ENCODE results near the gene TUBA4B. TPM values are rescaled to one million over a fixed set of nuclear protein-coding genes. Genes with fewer than 3 reads are reported as not detected.

The TUBA4B gene
- polyA plus RNA-seq, 3 donors: not detected

DNA sequence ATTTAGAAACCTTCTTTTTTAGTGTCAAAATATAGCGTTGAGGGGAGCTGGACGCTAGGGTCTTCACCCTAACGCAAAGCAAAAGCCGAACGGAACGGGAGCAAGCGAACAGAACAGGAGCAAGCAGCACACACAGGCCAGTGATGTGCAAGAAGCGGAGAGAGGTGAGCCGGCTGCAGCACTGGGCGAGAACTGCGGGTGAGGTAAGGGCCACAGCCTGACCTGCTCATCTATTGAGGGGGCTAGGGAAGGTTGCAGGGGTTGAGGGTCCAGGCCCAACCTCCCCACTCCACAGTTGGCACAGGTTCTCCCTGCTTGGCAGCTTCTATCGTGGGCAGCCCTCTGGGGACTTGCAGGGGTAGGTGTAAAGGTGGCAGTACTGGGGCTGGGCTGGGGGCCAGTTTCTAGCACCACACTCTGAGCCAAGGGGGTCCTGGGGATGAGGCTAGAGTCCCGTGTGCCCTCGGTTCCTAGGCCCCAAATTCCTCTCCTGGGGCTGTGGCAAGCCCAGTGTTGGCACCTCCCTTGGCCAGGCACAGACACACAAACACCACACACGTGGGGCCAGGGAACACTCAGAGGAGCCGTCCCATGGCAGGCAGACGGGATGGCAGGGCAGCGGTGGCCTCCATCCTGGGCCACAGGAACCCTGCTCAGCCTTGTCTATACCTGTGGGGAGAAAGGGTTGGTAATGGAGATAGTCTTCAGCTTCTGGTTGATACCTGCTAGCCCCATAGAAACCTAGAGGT is 33.1 kb upstream of the TUBA4B start:
- Mint-ChIP-seq H3K9me3 (peaks cover 0 to 24% (median 11%) of the 10 kb centered on the region in 7 donors), H3K36me3 (peaks cover 62 to 64% of the 10 kb centered on the region in 2 donors), H3K4me1 (peaks cover 39% of the 10 kb centered on the region), H3K27ac (no peak overlapping the region), H3K27me3 (ENCODE audit: low read depth in 3 of 3) (peaks cover 47 to 71% (median 49%) of the 10 kb centered on the region in 3 donors), H3K4me3 (peak overlapping the region in 1 of 2 donors; percentile 83)
- TF ChIP-seq, protein P1, sequence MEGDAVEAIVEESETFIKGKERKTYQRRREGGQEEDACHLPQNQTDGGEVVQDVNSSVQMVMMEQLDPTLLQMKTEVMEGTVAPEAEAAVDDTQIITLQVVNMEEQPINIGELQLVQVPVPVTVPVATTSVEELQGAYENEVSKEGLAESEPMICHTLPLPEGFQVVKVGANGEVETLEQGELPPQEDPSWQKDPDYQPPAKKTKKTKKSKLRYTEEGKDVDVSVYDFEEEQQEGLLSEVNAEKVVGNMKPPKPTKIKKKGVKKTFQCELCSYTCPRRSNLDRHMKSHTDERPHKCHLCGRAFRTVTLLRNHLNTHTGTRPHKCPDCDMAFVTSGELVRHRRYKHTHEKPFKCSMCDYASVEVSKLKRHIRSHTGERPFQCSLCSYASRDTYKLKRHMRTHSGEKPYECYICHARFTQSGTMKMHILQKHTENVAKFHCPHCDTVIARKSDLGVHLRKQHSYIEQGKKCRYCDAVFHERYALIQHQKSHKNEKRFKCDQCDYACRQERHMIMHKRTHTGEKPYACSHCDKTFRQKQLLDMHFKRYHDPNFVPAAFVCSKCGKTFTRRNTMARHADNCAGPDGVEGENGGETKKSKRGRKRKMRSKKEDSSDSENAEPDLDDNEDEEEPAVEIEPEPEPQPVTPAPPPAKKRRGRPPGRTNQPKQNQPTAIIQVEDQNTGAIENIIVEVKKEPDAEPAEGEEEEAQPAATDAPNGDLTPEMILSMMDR (IDR thresholded peaks at IDR 0.05): no peak
- Histone ChIP-seq H3K4me1 (ENCODE audit: control insufficient read depth in 1 of 2, insufficient read depth in 2 of 2, low read length in 2 of 2) (peaks cover 36 to 44% of the 10 kb centered on the region in 2 donors), H3K36me3 (replicated peaks in 1 of 2; ENCODE audit: control insufficient read depth in 1 of 2, insufficient read depth in 2 of 2, low read length in 2 of 2) (peaks cover 51 to 56% of the 10 kb centered on the region in 2 donors), H3K9ac (ENCODE audit: insufficient read depth, low read length, poor library complexity, severe bottlenecking) (no peak overlapping the region), H3K27ac (ENCODE audit: low read depth in 1 of 2, low read length in 2 of 2) (no peak overlapping the region), H3K4me2 (replicated peaks; ENCODE audit: extremely low read depth, low read length, poor library complexity, severe bottlenecking) (no peak overlapping the region), H4K20me1 (ENCODE audit: insufficient read depth, low read length) (peaks cover 64% of the 10 kb centered on the region), H2AFZ (ENCODE audit: insufficient read depth, low read depth, low read length, poor library complexity, severe bottlenecking) (no peak overlapping the region), H3K79me2 (ENCODE audit: insufficient read depth, low read length) (no peaks in the 10 kb centered on the region), H3K4me3 (replicated peaks in 1 of 3; ENCODE audit: low read depth in 2 of 3, low read length in 3 of 3) (no peak overlapping the region), H3K27me3 (ENCODE audit: control insufficient read depth in 2 of 2, insufficient read depth in 2 of 2, low read length in 2 of 2) (peaks cover 0 to 59% of the 10 kb centered on the region in 2 donors), H3K9me3 (replicated peaks in 1 of 2; ENCODE audit: control insufficient read depth in 1 of 2, insufficient read depth in 1 of 2, low read length in 2 of 2) (peaks cover 0 to 5% of the 10 kb centered on the region in 2 donors)
- DNase-seq: no peak
- intact Hi-C loops (cut with micrococcal nuclease): loop anchor here (5.0 kb wide), 2 partner anchors 32 to 43 kb away; partner anchors contain the start of genes TUBA4A (in 2 of the 2), TUBA4B (in 2 of the 2), CNPPD1 (in 1 of the 2) and RETREG2 (in 1 of the 2)
- WGBS (ENCODE audit: insufficient coverage): 100% methylated on average over 10 of the region's 18 CpGs

DNA sequence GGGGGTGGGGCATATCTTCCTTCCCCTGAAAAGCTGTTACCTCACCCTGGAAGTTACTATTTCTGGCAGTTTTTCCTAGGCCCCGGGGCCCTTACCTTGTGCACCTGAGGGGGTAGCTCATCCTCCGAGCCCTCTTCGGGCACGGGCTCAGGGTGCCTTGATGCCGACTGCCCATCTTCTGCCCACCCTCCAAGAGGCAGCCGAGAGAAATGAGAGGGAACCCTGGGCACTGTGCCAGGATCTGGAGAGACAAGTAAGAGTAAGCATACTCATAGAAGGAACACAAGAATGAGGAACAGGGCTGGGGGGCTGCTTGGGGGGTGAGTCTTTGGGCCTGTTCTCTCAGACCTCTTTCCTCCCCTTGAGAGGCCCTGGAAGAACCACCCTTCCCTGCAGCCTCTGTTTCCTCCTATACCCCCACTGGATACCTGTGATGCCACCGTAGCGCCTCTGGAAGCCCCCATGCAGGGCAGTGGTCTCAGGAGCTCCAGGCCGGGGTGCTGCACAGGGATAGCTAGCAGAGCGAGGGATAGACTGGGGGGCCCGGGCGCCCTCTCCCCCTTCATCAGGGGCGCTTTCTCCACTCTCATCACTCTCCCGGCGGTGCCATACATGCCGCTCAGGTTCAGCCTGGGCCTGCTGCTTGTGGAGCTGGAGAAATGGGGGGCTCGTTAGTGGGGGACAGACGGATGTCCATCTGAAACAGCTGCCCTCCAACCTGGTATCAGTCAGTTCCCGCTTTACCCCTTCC is 32.2 kb upstream of the TUBA4B start:
- H3K4me1 ChIP-seq (ENCODE audit: control insufficient read depth in 1 of 2, insufficient read depth in 2 of 2, low read length in 2 of 2): peaks cover 45 to 53% of the 10 kb centered on the region in 2 donors
- Mint-ChIP-seq H3K27me3 (ENCODE audit: low read depth in 3 of 3) (peaks cover 45 to 70% (median 47%) of the 10 kb centered on the region in 3 donors), H3K9me3 (peaks cover 0 to 25% (median 11%) of the 10 kb centered on the region in 7 donors), H3K4me3 (peak overlapping the region in 1 of 2 donors; percentile 83), H3K36me3 (peaks cover 68 to 69% of the 10 kb centered on the region in 2 donors), H3K27ac (peak overlapping the region in 1 of 7 donors; percentile 20), H3K4me1 (peaks cover 47% of the 10 kb centered on the region)
- H3K4me2 ChIP-seq (replicated peaks; ENCODE audit: extremely low read depth, low read length, poor library complexity, severe bottlenecking): no peak overlapping the region
- H3K79me2 ChIP-seq (ENCODE audit: insufficient read depth, low read length): no peaks in the 10 kb centered on the region
- peaks cover 0 to 5% of the 10 kb centered on the region in 2 donors for H3K9me3 ChIP-seq (replicated peaks in 1 of 2; ENCODE audit: control insufficient read depth in 1 of 2, insufficient read depth in 1 of 2, low read length in 2 of 2)
- H3K9ac ChIP-seq (ENCODE audit: insufficient read depth, low read length, poor library complexity, severe bottlenecking): no peak overlapping the region
- H3K36me3 ChIP-seq (replicated peaks in 1 of 2; ENCODE audit: control insufficient read depth in 1 of 2, insufficient read depth in 2 of 2, low read length in 2 of 2): peaks cover 53 to 58% of the 10 kb centered on the region in 2 donors
- peaks cover 72% of the 10 kb centered on the region for H4K20me1 ChIP-seq (ENCODE audit: insufficient read depth, low read length)
- intact Hi-C loops (cut with micrococcal nuclease): no loop called here
- H3K27me3 ChIP-seq (ENCODE audit: control insufficient read depth in 2 of 2, insufficient read depth in 2 of 2, low read length in 2 of 2): peaks cover 0 to 59% of the 10 kb centered on the region in 2 donors
- H3K4me3 ChIP-seq (replicated peaks in 1 of 3; ENCODE audit: low read depth in 2 of 3, low read length in 3 of 3): no peak overlapping the region
- H2AFZ ChIP-seq (ENCODE audit: insufficient read depth, low read depth, low read length, poor library complexity, severe bottlenecking): no peak overlapping the region
- no peak overlapping the region for H3K27ac ChIP-seq (ENCODE audit: low read depth in 1 of 2, low read length in 2 of 2)
- TF ChIP-seq, protein P1 (IDR thresholded peaks at IDR 0.05): no peak
- no peak for DNase-seq
- 90% methylated on average over 6 of the region's 19 CpGs for WGBS (ENCODE audit: insufficient coverage)
